Panc1 (cell line): ENCODE results near the gene INTS1. TPM values are rescaled to one million over a fixed set of nuclear protein-coding genes. Genes with fewer than 3 reads are reported as not detected.

Experiments used
- ATAC-seq: fragments of 200-7000 bp; cut with Tn5 transposase; 2 replicates; pipeline ENCODE4 v1.9.1; 2020; ENCODE audit warnings: mild to moderate bottlenecking, moderate library complexity
- BruUV-seq: library from RNA; stranded (reverse); fragments of 400-500 nt; replicated peaks from 2 replicates; lab custom pipeline; 2021; lab: Mats Ljungman, UMichigan
- CTCF ChIA-PET: fragments of 300-600 bp; sonication (Branson Sonifier 250); formaldehyde crosslinking; loops from one replicate; lab custom pipeline; 2022; ENCODE audit warnings: antibody characterized with exemption; lab: Charles Lee
- POLR2A ChIA-PET: fragments of 300-600 bp; sonication (Branson Sonifier 250); formaldehyde crosslinking; loops from one replicate; lab custom pipeline; 2022; ENCODE audit warnings: antibody characterized with exemption; lab: Charles Lee
- DNase-seq: peaks from one replicate; pipeline ENCODE4 v3.0.0-alpha.2; 2010; ENCODE audit warnings: low read depth, low spot score
- H3K27ac ChIP-seq: 2 replicates; pipeline ENCODE4 v1.5.1; 2011; ENCODE audit warnings: mild to moderate bottlenecking, low read length, inconsistent platforms
- H3K27me3 ChIP-seq: fragments of 200-500 bp; sonication (Bioruptor generic); 2 replicates; pipeline ENCODE4 v1.6.0; 2014; ENCODE audit warnings: low read length, inconsistent platforms; ENCODE audit not compliant: control insufficient read depth, insufficient read depth
- H3K36me3 ChIP-seq: fragments of 200-500 bp; sonication (Bioruptor generic); 2 replicates; pipeline ENCODE4 v1.5.1; 2014; ENCODE audit warnings: inconsistent platforms, mild to moderate bottlenecking, low read length, moderate library complexity; ENCODE audit not compliant: control insufficient read depth, insufficient read depth
- H3K4me1 ChIP-seq: 2 replicates; pipeline ENCODE4 v1.5.1; 2011; ENCODE audit warnings: inconsistent platforms, mild to moderate bottlenecking, low read length, moderate library complexity; ENCODE audit not compliant: control insufficient read depth, insufficient read depth
- H3K4me3 ChIP-seq, 2 experiments: 2 replicates each; pipeline ENCODE4 v1.5.1; 2011 to 2012; ENCODE audit warnings: low read depth in 2 of 2, low read length in 2 of 2, mild to moderate bottlenecking in 2 of 2, inconsistent platforms in 1 of 2, moderate library complexity in 1 of 2
- H3K9me3 ChIP-seq: fragments of 200-500 bp; sonication (Bioruptor generic); 2 replicates; pipeline ENCODE4 v1.5.1; 2014; ENCODE audit warnings: low read depth, mild to moderate bottlenecking, inconsistent platforms, low read length, moderate library complexity; ENCODE audit not compliant: control insufficient read depth, insufficient read depth
- CTCF ChIP-seq: fragments of 450-650 bp; IDR thresholded peaks from 2 replicates; pipeline ENCODE4 v1.5.1; 2017; ENCODE audit warnings: mild to moderate bottlenecking
- POLR2AphosphoS5 ChIP-seq: IDR thresholded peaks from 2 replicates; pipeline ENCODE4 v1.6.1; 2012; ENCODE audit warnings: mild to moderate bottlenecking, low read depth, low read length, moderate library complexity
- SIN3A ChIP-seq: IDR thresholded peaks from 2 replicates; pipeline ENCODE4 v1.6.1; 2012; ENCODE audit warnings: low read depth, mild to moderate bottlenecking, low read length, moderate library complexity, borderline replicate concordance; ENCODE audit not compliant: insufficient read depth
- TCF7L2 ChIP-seq: IDR thresholded peaks from 2 replicates; pipeline ENCODE4 v1.6.1; 2011; ENCODE audit warnings: mild to moderate bottlenecking, low read depth, low read length, inconsistent platforms
- in situ Hi-C: cut with HindIII; loops from 2 replicates; pipeline ENCODE4 v1.10.0; 2016; ENCODE audit warnings: low sequenced_read_pairs, low pct_unique_long_range_greater_than_20kb
- intact Hi-C: fragments of 100-400 bp; cut with micrococcal nuclease; formaldehyde crosslinking; loops from one replicate; pipeline ENCODE4 v1.10.0; 2022; ENCODE audit not compliant: unreplicated experiment
- total RNA-seq: library from RNA; stranded (reverse); gene quantifications from one replicate; pipeline ENCODE4 v1.2.1, GENCODE V29; 2021; ENCODE audit not compliant: unreplicated experiment
- TF ChIP-seq, protein P1 (sequence below), 2 experiments: IDR thresholded peaks; 2 replicates each; pipeline ENCODE4 v1.6.1; 2011 to 2012; ENCODE audit warnings: low read depth in 2 of 2, control low read depth in 1 of 2, low read length in 1 of 2, mild to moderate bottlenecking in 1 of 2, moderate library complexity in 1 of 2; ENCODE audit not compliant: insufficient read depth in 1 of 2

INTS1 gene
- total RNA-seq, 1 experiment from 2014 or later, result 173 TPM

DNA sequence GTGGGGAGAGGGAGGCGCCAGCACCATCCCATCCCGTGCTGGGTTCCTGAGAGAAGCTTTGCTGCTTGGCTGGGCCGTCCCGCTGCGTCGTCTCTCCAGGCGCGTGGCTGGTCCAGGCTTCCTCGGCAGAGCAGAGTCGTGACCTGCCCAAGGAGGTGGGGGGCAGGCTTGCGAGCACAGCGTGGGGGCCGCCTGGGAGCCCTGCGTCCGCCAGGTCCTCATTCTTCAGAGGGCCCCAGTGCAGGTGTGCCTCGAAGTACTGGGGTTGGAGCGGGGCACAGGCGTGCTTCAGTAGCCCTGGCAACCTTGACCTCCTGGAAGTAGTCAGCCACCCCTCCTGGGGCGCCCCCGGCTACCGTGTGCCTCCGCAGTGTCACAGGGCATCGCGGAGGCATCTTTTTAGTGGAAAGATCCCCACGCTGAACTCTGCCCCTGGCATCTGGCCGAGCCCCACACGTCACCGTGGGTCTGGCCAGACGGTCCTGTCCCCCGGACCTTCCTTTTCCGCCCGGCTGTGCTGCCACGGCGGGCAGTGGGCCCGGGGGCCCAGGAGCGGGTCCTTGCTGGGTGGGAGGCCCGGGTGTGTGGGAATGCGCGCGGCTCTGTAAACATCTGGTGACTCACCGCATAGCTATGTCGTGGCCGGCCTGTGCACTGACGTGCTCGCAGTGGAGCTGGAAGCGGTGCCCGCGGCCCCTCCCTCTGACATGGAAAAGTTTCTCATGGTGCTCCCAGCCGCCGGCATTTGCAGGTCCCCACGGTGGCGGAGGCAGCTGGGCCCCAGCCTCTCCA is 32.8 kb upstream of the INTS1 start:
- ChIA-PET CTCF (interaction anchor here (1.0 to 1.1 kb wide), 2 partner anchors 30 to 34 kb away, joined by 3 to 5 read pairs; no protein-coding TSS in a partner anchor), POLR2A (interaction anchor here (0.5 to 1.1 kb wide), 3 partner anchors 9 to 71 kb away, joined by 3 to 5 read pairs (median 4); no protein-coding TSS in a partner anchor)
- H3K27ac ChIP-seq, result peak overlapping the region; percentile 88
- peak; percentile 82 for ATAC-seq
- no peak for DNase-seq
- H3K4me1 ChIP-seq, result peaks cover 67% of the 10 kb centered on the region
- H3K9me3 ChIP-seq, result no peaks in the 10 kb centered on the region
- in situ Hi-C loops (no loop called here), intact Hi-C loops (loop anchor here (2.0 kb wide), 1 partner anchor 32 kb away; the partner anchor contains the start of gene INTS1)
- BruUV-seq, result no TSS peak
- peak; percentile 88; the same call in 1 of the 2 replicates for TF ChIP-seq SIN3A
- TF ChIP-seq TCF7L2, result peak; percentile 85
- TF ChIP-seq, protein P1, sequence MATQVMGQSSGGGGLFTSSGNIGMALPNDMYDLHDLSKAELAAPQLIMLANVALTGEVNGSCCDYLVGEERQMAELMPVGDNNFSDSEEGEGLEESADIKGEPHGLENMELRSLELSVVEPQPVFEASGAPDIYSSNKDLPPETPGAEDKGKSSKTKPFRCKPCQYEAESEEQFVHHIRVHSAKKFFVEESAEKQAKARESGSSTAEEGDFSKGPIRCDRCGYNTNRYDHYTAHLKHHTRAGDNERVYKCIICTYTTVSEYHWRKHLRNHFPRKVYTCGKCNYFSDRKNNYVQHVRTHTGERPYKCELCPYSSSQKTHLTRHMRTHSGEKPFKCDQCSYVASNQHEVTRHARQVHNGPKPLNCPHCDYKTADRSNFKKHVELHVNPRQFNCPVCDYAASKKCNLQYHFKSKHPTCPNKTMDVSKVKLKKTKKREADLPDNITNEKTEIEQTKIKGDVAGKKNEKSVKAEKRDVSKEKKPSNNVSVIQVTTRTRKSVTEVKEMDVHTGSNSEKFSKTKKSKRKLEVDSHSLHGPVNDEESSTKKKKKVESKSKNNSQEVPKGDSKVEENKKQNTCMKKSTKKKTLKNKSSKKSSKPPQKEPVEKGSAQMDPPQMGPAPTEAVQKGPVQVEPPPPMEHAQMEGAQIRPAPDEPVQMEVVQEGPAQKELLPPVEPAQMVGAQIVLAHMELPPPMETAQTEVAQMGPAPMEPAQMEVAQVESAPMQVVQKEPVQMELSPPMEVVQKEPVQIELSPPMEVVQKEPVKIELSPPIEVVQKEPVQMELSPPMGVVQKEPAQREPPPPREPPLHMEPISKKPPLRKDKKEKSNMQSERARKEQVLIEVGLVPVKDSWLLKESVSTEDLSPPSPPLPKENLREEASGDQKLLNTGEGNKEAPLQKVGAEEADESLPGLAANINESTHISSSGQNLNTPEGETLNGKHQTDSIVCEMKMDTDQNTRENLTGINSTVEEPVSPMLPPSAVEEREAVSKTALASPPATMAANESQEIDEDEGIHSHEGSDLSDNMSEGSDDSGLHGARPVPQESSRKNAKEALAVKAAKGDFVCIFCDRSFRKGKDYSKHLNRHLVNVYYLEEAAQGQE (IDR thresholded peaks at IDR 0.05; ENCODE audit: insufficient read depth in 1 of 2, low read depth in 2 of 2, low read length in 1 of 2), result 0 out of 4 replicates have a peak, but pooled peaks of 1 of the 2 experiments have one; percentile 10
- peak; percentile 52; the same call in 1 of the 2 replicates for TF ChIP-seq POLR2AphosphoS5
- TF ChIP-seq CTCF, result no peak
- H3K36me3 ChIP-seq, result peaks cover 3% of the 10 kb centered on the region; the same call in 1 of the 2 replicates
- H3K4me3 ChIP-seq, result peak overlapping the region; percentile 52 to 70
- no peaks in the 10 kb centered on the region for H3K27me3 ChIP-seq

- ATAC-seq, result no peak
- peak overlapping the region; percentile 52 to 70 for H3K4me3 ChIP-seq
- in situ Hi-C loops, result no loop called here
- TF ChIP-seq CTCF (no peak), SIN3A (no peak), TCF7L2 (no peak), POLR2AphosphoS5 (no peak; the same call in 1 of the 2 replicates)
- TF ChIP-seq, protein P1 (IDR thresholded peaks at IDR 0.05; ENCODE audit: insufficient read depth in 1 of 2, low read depth in 2 of 2, low read length in 1 of 2), result no peak
- intact Hi-C loops, result loop anchor here (2.0 kb wide), 1 partner anchor 32 kb away; the partner anchor contains the start of gene INTS1
- H3K4me1 ChIP-seq, result peaks cover 63% of the 10 kb centered on the region
- no TSS peak for BruUV-seq
- H3K36me3 ChIP-seq, result peaks cover 3% of the 10 kb centered on the region; the same call in 1 of the 2 replicates
- no peak for DNase-seq
- no peaks in the 10 kb centered on the region for H3K27me3 ChIP-seq
- ChIA-PET CTCF (interaction anchor here (1.0 to 1.1 kb wide), 2 partner anchors 29 to 33 kb away, joined by 3 to 5 read pairs; no protein-coding TSS in a partner anchor), POLR2A (no interaction called here)
- no peaks in the 10 kb centered on the region for H3K9me3 ChIP-seq
- H3K27ac ChIP-seq, result peak overlapping the region; percentile 88
Observed at GRCh38 chr7:1536455-1536742, 32.2 kb upstream of the INTS1 start.
